Tibial nerve (tissue), 4 donors: ENCODE measurements around the gene SLC51A. TPM values are rescaled to one million over a fixed set of nuclear protein-coding genes. Genes with fewer than 3 reads are reported as not detected.

Experiments used
- DNase-seq, 2 donors: peaks; one replicate each; pipeline ENCODE4 v3.0.0-alpha.2; 2019; ENCODE audit warnings: low spot score in 2 of 2
- H3K27ac ChIP-seq, 4 donors: fragments of 200-600 bp; sonication (generic) in 3 of 4; one replicate each; pipeline ENCODE4 v1.5.1; 2017 to 2019; ENCODE audit warnings: mild to moderate bottlenecking in 1 of 4
- H3K27me3 ChIP-seq, 2 donors: fragments of 200-600 bp; sonication (generic) in 1 of 2; one replicate each; pipeline versions ENCODE4 v1.5.1 to v1.6.0; 2017 to 2019
- H3K36me3 ChIP-seq, 3 donors: fragments of 200-600 bp; sonication (generic); one replicate each; pipeline ENCODE4 v1.5.1; 2018 to 2019
- H3K4me1 ChIP-seq, 4 donors: fragments of 200-600 bp; sonication (generic) in 3 of 4; one replicate each; pipeline ENCODE4 v1.5.1; 2017 to 2019
- H3K4me3 ChIP-seq, 4 donors: fragments of 200-600 bp; sonication (generic) in 3 of 4; one replicate each; pipeline ENCODE4 v1.5.1; 2017 to 2019; ENCODE audit warnings: mild to moderate bottlenecking in 1 of 4, moderate library complexity in 1 of 4
- H3K9me3 ChIP-seq, 4 donors: fragments of 200-600 bp; sonication (generic) in 3 of 4; one replicate each; pipeline ENCODE4 v1.5.1; 2017 to 2019
- CTCF ChIP-seq, 5 experiments: fragments of 200-600 bp in 3 of 5; fragments of 450-650 bp in 2 of 5; sonication (generic) in 3 of 5; IDR thresholded peaks; one replicate each; pipeline ENCODE4 v1.5.1; 2016 to 2019; ENCODE audit warnings: antibody characterized with exemption in 5 of 5, mild to moderate bottlenecking in 3 of 5, moderate library complexity in 2 of 5
- EP300 ChIP-seq, 2 donors: sonication (generic); formaldehyde crosslinking; IDR thresholded peaks; one replicate each; pipeline ENCODE4 v1.6.1; 2017; ENCODE audit warnings: antibody characterized with exemption in 2 of 2, mild to moderate bottlenecking in 1 of 2
- POLR2A ChIP-seq, 2 donors: fragments of 450-650 bp; IDR thresholded peaks; one replicate each; pipeline ENCODE4 v1.6.1; 2017; ENCODE audit warnings: antibody characterized with exemption in 2 of 2, mild to moderate bottlenecking in 2 of 2, moderate library complexity in 2 of 2
- WGBS, 2 donors: methylation state at CpG; one replicate each; pipeline ENCODE4 v1.1.5; 2018; 5-methylcytosine and 5-hydroxymethylcytosine counted together
- total RNA-seq, 4 donors: library from RNA; depleted of rRNA; stranded (reverse); fragments of >200 nt; gene quantifications; one replicate each; pipeline ENCODE4 v1.1.0, GENCODE V29; 2016

The SLC51A gene
- total RNA-seq, 4 donors from 2014 or later = 0.30 to 0.66 TPM; not detected in 2

- no peaks in the 10 kb centered on the region for H3K36me3 ChIP-seq
- peak overlapping the region in 2 of 4 donors; percentile 21 to 38 for H3K4me3 ChIP-seq
- DNase-seq = no peak
- 70 to 80% methylated on average over 19 of the region's 19 CpGs for WGBS, 2 donors
- TF ChIP-seq POLR2A (IDR thresholded peaks at IDR 0.05) (no peak), CTCF (IDR thresholded peaks at IDR 0.05) (no peak), EP300 (IDR thresholded peaks at IDR 0.05) (no peak)
- peak overlapping the region in 3 of 4 donors; percentile 2 to 64 (median 63) for H3K27ac ChIP-seq
- peaks cover 0 to 17% (median 5%) of the 10 kb centered on the region in 4 donors for H3K4me1 ChIP-seq
- peaks cover 0 to 13% of the 10 kb centered on the region in 2 donors for H3K27me3 ChIP-seq
- H3K9me3 ChIP-seq = no peaks in the 10 kb centered on the region
These were observed 3.6 kb downstream of the SLC51A start for GRCh38 chr3:196219970-196220311.

- Histone ChIP-seq H3K4me1 (peaks cover 0 to 17% (median 5%) of the 10 kb centered on the region in 4 donors), H3K27ac (peak overlapping the region in 2 of 4 donors; percentile 2 to 63), H3K9me3 (no peaks in the 10 kb centered on the region), H3K27me3 (peaks cover 0 to 7% of the 10 kb centered on the region in 2 donors), H3K4me3 (no peak overlapping the region), H3K36me3 (no peaks in the 10 kb centered on the region)
- WGBS, 2 donors = 84 to 85% methylated on average over 10 of the region's 10 CpGs
- DNase-seq = no peak
- TF ChIP-seq POLR2A (IDR thresholded peaks at IDR 0.05) (no peak), EP300 (IDR thresholded peaks at IDR 0.05) (peak in 1 of 2 donors; percentile 54)
These were observed 4.3 kb downstream of the SLC51A start for GRCh38 chr3:196220587-196220986.

GRCh38 chr3:196220991-196221390 lies 4.7 kb downstream of the SLC51A start:
- 77 to 86% methylated on average over 7 of the region's 7 CpGs for WGBS, 2 donors
- peaks cover 0 to 7% of the 10 kb centered on the region in 2 donors for H3K27me3 ChIP-seq
- H3K4me1 ChIP-seq = peaks cover 0 to 17% (median 5%) of the 10 kb centered on the region in 4 donors
- H3K4me3 ChIP-seq = no peak overlapping the region
- TF ChIP-seq CTCF (IDR thresholded peaks at IDR 0.05) = no peak
- TF ChIP-seq POLR2A (IDR thresholded peaks at IDR 0.05) = no peak
- no peak for TF ChIP-seq EP300 (IDR thresholded peaks at IDR 0.05)
- H3K9me3 ChIP-seq = no peaks in the 10 kb centered on the region
- H3K27ac ChIP-seq = no peak overlapping the region
- no peak for DNase-seq
- no peaks in the 10 kb centered on the region for H3K36me3 ChIP-seq

- no peaks in the 10 kb centered on the region for H3K36me3 ChIP-seq
- no peak overlapping the region for H3K4me3 ChIP-seq
- no peaks in the 10 kb centered on the region for H3K27me3 ChIP-seq
- no peak for DNase-seq
- H3K27ac ChIP-seq = peak overlapping the region in 1 of 4 donors; percentile 36
- no peaks in the 10 kb centered on the region for H3K9me3 ChIP-seq
- WGBS, 2 donors = 44 to 50% methylated on average over 19 of the region's 19 CpGs
- peaks cover 0 to 28% (median 5%) of the 10 kb centered on the region in 4 donors for H3K4me1 ChIP-seq
- TF ChIP-seq POLR2A (IDR thresholded peaks at IDR 0.05) (no peak), CTCF (IDR thresholded peaks at IDR 0.05) (no peak), EP300 (IDR thresholded peaks at IDR 0.05) (no peak)
These were observed 6.7 kb downstream of the SLC51A start for GRCh38 chr3:196222876-196223595.

GRCh38 chr3:196225086-196225485 lies 8.8 kb downstream of the SLC51A start:
- Histone ChIP-seq H3K36me3 (no peaks in the 10 kb centered on the region), H3K27me3 (no peaks in the 10 kb centered on the region), H3K9me3 (no peaks in the 10 kb centered on the region), H3K27ac (no peak overlapping the region), H3K4me3 (no peak overlapping the region), H3K4me1 (peaks cover 0 to 16% (median under 1%) of the 10 kb centered on the region in 4 donors)
- no peak for TF ChIP-seq EP300 (IDR thresholded peaks at IDR 0.05)
- no peak for TF ChIP-seq POLR2A (IDR thresholded peaks at IDR 0.05)
- no peak for TF ChIP-seq CTCF (IDR thresholded peaks at IDR 0.05)
- DNase-seq = no peak
- 91 to 93% methylated on average over 10 of the region's 10 CpGs for WGBS, 2 donors
